T-helper 1 cell treated with Interleukin-12 subunit alpha and Interleukin-12 subunit beta and Interleukin-4 antibody, amounts not matched to agents 30 μg/mL and 1 μg/mL, for 36 hours (primary cell): Measurements from ENCODE around the gene GUCY1A2.
"Not testable (repeated sequence)": the region's sequence is repeated elsewhere in the genome, so short reads cannot be mapped to it uniquely, and the experiment has no call there.

ENCODE experiments used
- H3K27ac Mint-ChIP-seq: one replicate; pipeline ENCODE4 v1.8.0; 2021; ENCODE audit warnings: mild to moderate bottlenecking, mixed read lengths
- H3K27me3 Mint-ChIP-seq: one replicate; pipeline ENCODE4 v1.8.0; 2021; ENCODE audit warnings: low read depth, mixed read lengths
- H3K36me3 Mint-ChIP-seq: one replicate; pipeline ENCODE4 v1.8.0; 2021; ENCODE audit warnings: low read depth, mixed read lengths
- H3K4me1 Mint-ChIP-seq: one replicate; pipeline ENCODE4 v1.8.0; 2021; ENCODE audit warnings: low read depth, mixed read lengths
- H3K4me3 Mint-ChIP-seq: one replicate; pipeline ENCODE4 v1.8.0; 2021; ENCODE audit warnings: mild to moderate bottlenecking, moderate library complexity, mixed read lengths
- H3K9me3 Mint-ChIP-seq: one replicate; pipeline ENCODE4 v1.8.0; 2021; ENCODE audit warnings: mixed read lengths

The GUCY1A2 gene

DNA sequence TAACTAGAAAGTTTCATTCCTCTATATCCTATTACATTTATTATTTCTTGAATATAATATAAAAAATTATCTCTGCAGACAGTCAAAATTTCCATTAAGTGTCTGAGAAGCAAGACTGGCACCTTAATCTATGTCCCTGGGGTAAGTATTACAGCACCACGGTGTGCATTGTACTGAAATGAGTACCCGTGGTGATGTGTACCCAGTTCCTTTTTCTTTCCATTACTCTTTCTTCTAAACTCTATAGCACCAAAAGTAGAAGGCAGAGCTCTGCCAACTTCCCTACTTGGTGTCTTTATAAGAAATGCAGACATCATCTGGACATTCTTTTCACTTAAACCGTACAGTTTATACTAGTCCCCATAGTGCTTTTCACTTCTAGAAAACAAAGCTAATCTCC lies 161.7 kb downstream of the GUCY1A2 start:
- Mint-ChIP-seq H3K27me3 (no peaks in the 10 kb centered on the region), H3K36me3 (no peaks in the 10 kb centered on the region), H3K27ac (no peak overlapping the region), H3K9me3 (peaks cover 19% of the 10 kb centered on the region), H3K4me3 (no peak overlapping the region), H3K4me1 (no peaks in the 10 kb centered on the region)

DNA sequence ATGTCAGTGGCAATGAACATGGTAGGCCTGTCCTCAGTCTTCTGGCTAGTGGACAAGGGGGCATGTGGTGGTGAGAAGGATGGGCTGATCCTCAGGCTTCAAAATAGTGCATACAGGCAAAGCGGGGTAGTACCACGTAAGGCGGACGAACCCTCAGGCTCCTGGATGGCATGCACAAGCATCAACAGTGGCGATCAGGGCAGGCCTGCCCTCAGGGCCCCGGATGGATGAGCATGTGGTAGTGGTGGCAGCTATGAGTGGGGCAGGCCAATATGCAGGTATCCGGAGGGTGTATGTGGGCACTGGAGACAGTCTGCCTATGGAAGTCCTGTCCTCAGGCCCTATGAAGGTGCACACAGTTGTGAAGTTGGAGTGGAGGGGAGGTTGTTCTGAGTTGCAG lies 163.8 kb downstream of the GUCY1A2 start:
- Mint-ChIP-seq H3K27me3 (no peaks in the 10 kb centered on the region), H3K27ac (no peak overlapping the region), H3K4me1 (no peaks in the 10 kb centered on the region), H3K9me3 (peaks cover 19% of the 10 kb centered on the region), H3K4me3 (no peak overlapping the region), H3K36me3 (no peaks in the 10 kb centered on the region)

DNA sequence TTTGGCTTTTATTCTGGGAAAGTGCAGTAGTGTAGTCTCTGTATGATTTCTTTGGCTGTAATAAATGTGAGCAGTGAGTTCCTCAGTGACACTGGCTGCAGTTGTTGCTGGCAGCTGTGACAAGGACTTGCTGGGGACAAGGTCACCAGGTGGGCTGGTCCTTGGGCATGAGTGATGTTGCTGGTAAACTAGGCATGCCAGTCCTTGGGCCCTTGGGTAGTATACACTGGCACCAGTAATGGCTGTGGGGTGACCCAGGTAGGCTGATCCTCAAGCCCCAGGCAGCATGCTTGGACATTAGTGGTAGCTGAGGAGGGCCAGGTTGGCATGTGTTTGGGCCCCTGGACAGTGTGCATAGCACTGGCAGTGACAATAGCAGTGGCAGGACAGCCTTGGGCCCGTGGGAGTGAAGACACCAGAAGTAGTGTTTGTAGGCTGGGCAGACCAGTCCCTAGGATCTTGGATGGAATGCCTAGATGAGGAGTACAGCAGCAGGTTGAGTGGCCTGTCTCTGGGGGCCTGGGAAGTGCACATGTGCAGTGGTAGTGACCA lies 164.3 kb downstream of the GUCY1A2 start:
- H3K9me3 Mint-ChIP-seq = peaks cover 19% of the 10 kb centered on the region
- H3K4me1 Mint-ChIP-seq = no peaks in the 10 kb centered on the region
- no peak overlapping the region for H3K4me3 Mint-ChIP-seq
- H3K27ac Mint-ChIP-seq = no peak overlapping the region
- H3K27me3 Mint-ChIP-seq = no peaks in the 10 kb centered on the region
- no peaks in the 10 kb centered on the region for H3K36me3 Mint-ChIP-seq

DNA sequence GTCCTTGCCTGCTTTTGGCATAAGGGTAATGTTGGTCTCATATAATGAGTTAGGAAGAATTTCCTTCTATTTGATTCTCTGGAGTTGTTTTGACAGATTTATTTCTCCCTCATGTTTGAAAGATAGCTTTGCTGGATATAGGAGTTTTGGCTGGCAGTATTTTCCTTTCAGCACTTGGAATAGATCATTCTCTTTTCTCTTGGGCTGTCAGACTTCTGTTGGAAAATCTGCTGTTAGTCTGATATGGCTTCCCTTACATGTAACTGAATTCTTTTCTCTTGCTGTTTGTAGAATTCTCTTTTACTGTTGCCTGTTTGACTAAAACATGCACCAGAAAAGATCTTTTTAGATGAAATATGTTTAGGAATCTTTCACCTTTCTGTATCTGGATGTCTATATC lies 165.5 kb downstream of the GUCY1A2 start:
- H3K4me3 Mint-ChIP-seq = no peak overlapping the region
- no peaks in the 10 kb centered on the region for H3K36me3 Mint-ChIP-seq
- H3K27me3 Mint-ChIP-seq = no peaks in the 10 kb centered on the region
- no peak overlapping the region for H3K27ac Mint-ChIP-seq
- H3K9me3 Mint-ChIP-seq = peaks cover 19% of the 10 kb centered on the region
- no peaks in the 10 kb centered on the region for H3K4me1 Mint-ChIP-seq

DNA sequence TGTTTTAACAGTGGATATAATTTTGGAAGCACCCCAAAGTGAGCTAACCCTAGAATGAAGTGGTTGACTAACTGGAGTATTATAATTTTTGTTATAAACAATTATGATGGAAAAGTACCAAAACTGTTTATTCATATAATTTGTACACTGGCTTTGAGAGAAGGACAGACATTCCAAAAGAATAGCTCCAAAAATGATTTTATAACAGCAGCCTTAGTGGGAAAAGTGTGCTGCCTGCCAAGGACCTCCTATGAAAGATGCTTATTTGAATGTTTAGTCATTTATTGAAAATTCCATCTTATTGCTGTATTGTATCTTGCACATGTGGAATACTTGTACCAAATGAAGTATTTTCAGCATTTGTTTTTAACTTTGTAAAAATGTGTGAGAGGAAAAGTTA lies 169.8 kb downstream of the GUCY1A2 start:
- Mint-ChIP-seq H3K9me3 (peaks cover 14% of the 10 kb centered on the region), H3K4me1 (no peaks in the 10 kb centered on the region), H3K27ac (no peak overlapping the region), H3K27me3 (no peaks in the 10 kb centered on the region), H3K36me3 (no peaks in the 10 kb centered on the region), H3K4me3 (no peak overlapping the region)

DNA sequence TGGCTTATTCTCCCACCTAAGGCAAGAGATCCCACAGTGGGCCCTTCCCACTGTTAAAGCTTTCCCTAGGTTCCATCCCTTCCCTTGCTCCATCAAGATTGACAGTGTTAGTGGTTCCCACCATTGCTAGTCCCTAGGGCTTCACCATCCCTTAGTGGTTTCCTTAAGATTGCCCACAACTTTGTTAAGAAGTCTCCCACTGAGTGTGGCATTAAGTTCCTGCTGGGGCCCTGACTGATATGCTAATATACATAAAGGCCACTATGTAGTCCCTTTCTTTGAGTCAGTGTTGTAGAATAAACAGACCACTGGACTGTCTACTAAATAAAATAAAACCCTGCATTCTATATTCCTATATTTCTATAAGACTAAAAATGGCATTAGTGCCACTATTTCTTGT lies 176.1 kb downstream of the GUCY1A2 start:
- Mint-ChIP-seq H3K27ac (no peak overlapping the region), H3K4me1 (no peaks in the 10 kb centered on the region), H3K4me3 (no peak overlapping the region), H3K36me3 (no peaks in the 10 kb centered on the region), H3K27me3 (no peaks in the 10 kb centered on the region), H3K9me3 (peaks cover 27% of the 10 kb centered on the region)

DNA sequence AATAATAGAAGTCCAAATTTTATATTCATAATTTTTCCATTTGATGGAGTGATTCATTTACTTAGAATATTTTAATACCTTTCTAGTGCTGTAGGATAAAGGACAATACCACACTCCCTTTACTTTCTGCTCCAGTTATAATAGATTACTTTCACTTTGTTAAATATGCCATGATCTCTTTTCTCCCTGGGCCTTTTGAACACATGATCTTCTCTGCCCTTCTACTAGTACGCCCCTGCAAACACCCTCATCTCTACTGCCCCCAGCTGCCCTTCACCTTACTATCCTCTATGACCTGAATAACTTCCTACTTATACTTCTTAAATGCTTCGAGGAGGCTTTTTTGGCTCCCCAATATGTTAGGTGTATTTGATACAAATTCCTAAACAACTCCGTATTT lies 177.3 kb downstream of the GUCY1A2 start:
- Mint-ChIP-seq H3K9me3 (peaks cover 27% of the 10 kb centered on the region), H3K27ac (no peak overlapping the region)

DNA sequence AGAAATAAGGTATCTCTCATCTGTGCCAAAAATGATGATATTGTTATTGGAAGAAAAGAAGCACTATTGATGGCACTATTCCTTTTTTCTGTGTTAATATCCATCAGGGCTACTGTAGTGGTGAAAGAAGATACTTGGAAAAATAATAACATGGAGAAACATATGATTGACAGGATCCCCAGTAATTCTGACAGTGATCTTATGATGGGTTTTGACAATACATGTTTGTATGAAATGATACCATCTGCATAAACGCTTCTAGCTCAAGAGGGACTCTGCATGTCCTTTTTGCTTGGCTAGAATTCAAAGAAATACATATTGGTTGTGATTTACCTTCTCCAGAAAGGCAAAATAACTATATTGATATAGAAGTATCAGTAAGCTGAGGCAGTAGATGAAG lies 178.1 kb downstream of the GUCY1A2 start:
- Mint-ChIP-seq H3K4me3 (no peak overlapping the region), H3K27me3 (no peaks in the 10 kb centered on the region)

More for the DNA sequence above, 177.3 kb downstream of the GUCY1A2 start:
- Mint-ChIP-seq H3K4me1 (no peaks in the 10 kb centered on the region), H3K27me3 (no peaks in the 10 kb centered on the region), H3K36me3 (no peaks in the 10 kb centered on the region), H3K4me3 (no peak overlapping the region)

DNA sequence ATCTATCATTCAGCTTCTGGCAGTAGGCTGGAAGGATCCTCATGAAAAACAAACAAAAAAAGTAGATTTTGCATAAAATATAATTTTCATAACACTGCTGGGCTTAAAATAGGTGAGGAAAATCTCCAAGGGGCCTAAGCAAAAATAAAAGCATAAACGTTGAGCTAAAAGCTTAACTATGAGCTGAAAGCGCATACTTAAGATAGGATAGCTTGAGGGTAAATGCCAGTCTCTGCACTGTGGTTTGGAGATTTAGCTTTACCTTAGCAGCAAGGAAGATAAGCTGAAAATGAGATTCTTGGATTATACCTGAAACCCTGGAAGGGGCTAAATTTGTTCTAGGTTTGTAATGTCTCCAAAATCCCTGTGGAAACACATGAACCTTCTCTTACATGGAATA lies 183.7 kb downstream of the GUCY1A2 start:
- Mint-ChIP-seq H3K27ac (no peak overlapping the region), H3K9me3 (peaks cover under 1% of the 10 kb centered on the region), H3K27me3 (no peaks in the 10 kb centered on the region), H3K4me1 (no peaks in the 10 kb centered on the region), H3K4me3 (no peak overlapping the region), H3K36me3 (no peaks in the 10 kb centered on the region)

More for the DNA sequence above, 178.1 kb downstream of the GUCY1A2 start:
- Mint-ChIP-seq H3K4me1 (no peaks in the 10 kb centered on the region), H3K27ac (no peak overlapping the region), H3K36me3 (no peaks in the 10 kb centered on the region), H3K9me3 (peaks cover 21% of the 10 kb centered on the region)

DNA sequence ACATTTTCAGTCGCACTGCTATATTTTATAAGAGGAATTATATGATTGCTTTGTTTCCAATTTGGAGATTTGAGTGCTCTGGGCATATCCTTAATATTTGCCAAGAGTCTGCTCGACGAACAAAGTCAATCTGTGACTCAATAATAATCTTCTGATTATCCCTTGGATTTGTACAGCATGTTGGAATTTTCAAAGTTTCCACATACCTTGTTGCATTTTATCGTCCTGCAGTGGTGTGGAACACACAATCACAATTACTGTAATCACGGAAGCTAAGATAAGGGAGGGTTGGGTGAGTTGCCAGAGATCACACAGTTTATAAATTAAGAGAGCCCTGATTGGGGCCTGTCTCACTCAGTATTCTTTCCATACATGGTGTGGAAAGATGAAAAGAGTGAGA lies 189.3 kb downstream of the GUCY1A2 start:
- Mint-ChIP-seq H3K4me3 (no peak overlapping the region), H3K27ac (no peak overlapping the region), H3K9me3 (peaks cover 11% of the 10 kb centered on the region), H3K27me3 (no peaks in the 10 kb centered on the region), H3K4me1 (no peaks in the 10 kb centered on the region), H3K36me3 (no peaks in the 10 kb centered on the region)

DNA sequence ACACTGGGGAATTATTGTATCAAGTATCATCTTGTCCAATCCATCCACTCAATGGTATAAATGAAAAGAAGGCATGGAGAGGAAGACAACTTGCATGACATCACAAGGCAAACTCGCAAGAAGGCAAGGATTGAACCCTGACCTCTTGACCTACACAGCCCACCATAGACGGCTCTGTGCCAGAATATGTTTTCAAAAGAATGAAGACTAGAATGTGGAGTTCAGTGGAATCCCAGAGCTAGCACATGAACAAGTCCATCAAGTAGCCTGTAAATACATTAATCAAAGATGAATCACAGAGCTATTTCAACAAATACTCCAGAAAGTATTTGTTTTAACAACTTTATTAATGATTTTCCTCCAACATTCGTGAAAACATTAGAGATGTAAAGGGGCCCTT lies 189.7 kb downstream of the GUCY1A2 start:
- Mint-ChIP-seq H3K27me3 (no peaks in the 10 kb centered on the region), H3K27ac (no peak overlapping the region), H3K4me3 (no peak overlapping the region), H3K4me1 (no peaks in the 10 kb centered on the region), H3K9me3 (peaks cover 11% of the 10 kb centered on the region), H3K36me3 (no peaks in the 10 kb centered on the region)

DNA sequence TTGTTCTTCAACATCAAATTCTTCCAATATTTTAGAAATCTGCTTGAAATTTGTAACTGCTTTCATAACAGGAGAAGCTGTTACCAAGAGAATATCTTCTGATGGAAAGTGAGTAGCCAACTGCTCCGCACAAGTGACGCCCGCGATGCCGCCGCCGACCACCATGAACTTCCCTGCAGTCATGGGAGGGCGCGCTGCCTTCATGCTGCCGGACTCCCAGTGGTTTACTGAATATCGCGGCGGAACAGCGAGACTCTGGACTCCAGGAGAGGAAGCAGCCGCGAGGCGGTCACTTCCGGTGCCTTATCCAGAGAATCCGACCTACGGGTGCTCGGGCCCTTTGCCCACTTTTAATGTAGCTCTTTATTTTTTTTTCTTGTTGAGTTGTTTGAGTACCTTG lies 190.6 kb downstream of the GUCY1A2 start:
- H3K27ac Mint-ChIP-seq = no peak overlapping the region
- no peak overlapping the region for H3K4me3 Mint-ChIP-seq
- H3K4me1 Mint-ChIP-seq = no peaks in the 10 kb centered on the region
- H3K27me3 Mint-ChIP-seq = no peaks in the 10 kb centered on the region
- peaks cover 11% of the 10 kb centered on the region for H3K9me3 Mint-ChIP-seq
- no peaks in the 10 kb centered on the region for H3K36me3 Mint-ChIP-seq

DNA sequence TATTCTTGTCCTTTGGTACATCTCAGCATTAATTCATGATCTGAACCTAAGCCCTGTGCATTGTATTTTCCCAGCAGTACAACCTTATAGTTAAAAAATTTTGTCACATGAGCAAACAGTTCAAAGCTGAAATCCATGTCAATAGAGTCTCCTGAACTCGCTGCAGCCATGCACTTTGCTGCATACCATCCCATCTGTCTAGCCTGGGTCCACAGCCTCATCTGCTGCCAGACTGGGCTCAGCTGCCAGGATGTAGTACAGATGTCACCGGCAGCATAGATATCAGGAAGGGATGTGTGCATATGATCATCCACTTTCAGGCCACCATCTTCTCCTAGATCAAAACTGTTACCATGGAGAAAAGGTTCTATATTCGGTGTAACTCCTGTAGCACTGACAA lies 191.7 kb downstream of the GUCY1A2 start:
- H3K36me3 Mint-ChIP-seq, H3K4me3 Mint-ChIP-seq, H3K4me1 Mint-ChIP-seq, H3K27me3 Mint-ChIP-seq, H3K27ac Mint-ChIP-seq: not testable (repeated sequence)
- H3K9me3 Mint-ChIP-seq = peaks cover 11% of the 10 kb centered on the region

DNA sequence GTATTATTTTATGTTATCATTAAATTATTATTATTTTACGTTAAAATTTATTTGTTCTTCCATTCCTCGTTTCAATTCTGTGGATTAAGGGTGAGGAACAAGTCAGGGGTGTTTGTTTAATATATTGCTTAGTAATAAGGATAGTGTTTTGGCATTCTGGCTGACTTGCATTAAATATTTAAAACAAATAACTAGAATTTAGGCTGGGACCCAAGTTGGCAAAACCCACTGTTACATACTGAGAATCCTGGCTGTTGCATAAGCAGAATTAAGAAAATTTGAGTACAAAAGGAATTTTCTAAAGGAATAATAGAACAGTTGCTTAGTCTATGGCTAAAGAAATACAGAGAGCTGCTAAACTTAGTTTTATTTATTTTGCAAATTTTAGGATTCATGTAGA lies 196.4 kb downstream of the GUCY1A2 start:
- no peak overlapping the region for H3K27ac Mint-ChIP-seq
- H3K27me3 Mint-ChIP-seq = no peaks in the 10 kb centered on the region
- no peaks in the 10 kb centered on the region for H3K36me3 Mint-ChIP-seq
- H3K9me3 Mint-ChIP-seq = no peaks in the 10 kb centered on the region
- H3K4me1 Mint-ChIP-seq = no peaks in the 10 kb centered on the region
- H3K4me3 Mint-ChIP-seq = no peak overlapping the region

DNA sequence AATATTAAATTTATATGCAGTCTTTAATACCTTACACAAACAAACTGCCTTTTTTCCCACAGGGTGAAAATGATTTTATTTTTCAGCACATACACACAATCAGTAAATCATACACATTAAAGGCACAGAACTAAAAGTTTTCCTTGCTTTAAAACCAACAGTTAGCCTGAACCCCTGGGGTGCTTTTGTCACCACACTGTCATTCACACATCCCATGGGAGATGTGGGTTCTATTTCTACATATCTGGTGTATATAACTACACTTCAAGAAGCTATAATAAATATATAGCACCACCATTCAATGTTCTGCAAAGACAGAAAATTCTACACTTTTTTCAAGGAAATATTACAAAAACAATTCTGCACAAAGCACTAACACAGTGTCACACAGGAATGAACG lies 197.0 kb downstream of the GUCY1A2 start:
- Mint-ChIP-seq H3K27ac (no peak overlapping the region), H3K36me3 (no peaks in the 10 kb centered on the region), H3K9me3 (no peaks in the 10 kb centered on the region), H3K4me3 (no peak overlapping the region), H3K27me3 (no peaks in the 10 kb centered on the region), H3K4me1 (no peaks in the 10 kb centered on the region)

DNA sequence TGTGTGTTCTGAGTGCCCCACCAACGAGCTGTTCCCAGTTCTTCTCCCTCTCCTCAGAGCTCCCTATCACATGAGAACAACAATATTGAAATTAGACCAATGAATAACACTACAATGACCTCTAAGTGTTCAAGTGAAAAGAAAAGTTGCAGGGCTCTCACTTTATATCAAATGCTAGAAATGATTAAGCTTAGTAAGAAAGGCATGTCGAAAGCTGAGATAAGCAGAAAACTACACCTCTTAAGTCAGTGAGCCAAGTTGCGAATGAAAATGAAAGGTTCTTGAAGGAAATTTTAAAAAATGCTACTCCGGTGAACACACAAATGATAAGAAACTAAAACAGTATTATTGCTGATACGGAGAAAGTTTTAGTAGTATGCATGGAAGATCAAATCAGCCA lies 199.8 kb downstream of the GUCY1A2 start:
- H3K4me1 Mint-ChIP-seq = no peaks in the 10 kb centered on the region
- H3K27ac Mint-ChIP-seq = no peak overlapping the region
- H3K27me3 Mint-ChIP-seq = no peaks in the 10 kb centered on the region
- no peak overlapping the region for H3K4me3 Mint-ChIP-seq
- no peaks in the 10 kb centered on the region for H3K9me3 Mint-ChIP-seq
- no peaks in the 10 kb centered on the region for H3K36me3 Mint-ChIP-seq
